ENCODE data around the gene C6orf120. TPM values are rescaled to one million over a fixed set of nuclear protein-coding genes. Genes with fewer than 3 reads are reported as not detected.

Gene C6orf120
- total and polyA plus RNA-seq, 9 of the 15 experiments (the other 6 are each of a cell fraction or from before 2014, with no cell fraction given), result 7.7 to 44.9 (median 34.8) TPM

DNA sequence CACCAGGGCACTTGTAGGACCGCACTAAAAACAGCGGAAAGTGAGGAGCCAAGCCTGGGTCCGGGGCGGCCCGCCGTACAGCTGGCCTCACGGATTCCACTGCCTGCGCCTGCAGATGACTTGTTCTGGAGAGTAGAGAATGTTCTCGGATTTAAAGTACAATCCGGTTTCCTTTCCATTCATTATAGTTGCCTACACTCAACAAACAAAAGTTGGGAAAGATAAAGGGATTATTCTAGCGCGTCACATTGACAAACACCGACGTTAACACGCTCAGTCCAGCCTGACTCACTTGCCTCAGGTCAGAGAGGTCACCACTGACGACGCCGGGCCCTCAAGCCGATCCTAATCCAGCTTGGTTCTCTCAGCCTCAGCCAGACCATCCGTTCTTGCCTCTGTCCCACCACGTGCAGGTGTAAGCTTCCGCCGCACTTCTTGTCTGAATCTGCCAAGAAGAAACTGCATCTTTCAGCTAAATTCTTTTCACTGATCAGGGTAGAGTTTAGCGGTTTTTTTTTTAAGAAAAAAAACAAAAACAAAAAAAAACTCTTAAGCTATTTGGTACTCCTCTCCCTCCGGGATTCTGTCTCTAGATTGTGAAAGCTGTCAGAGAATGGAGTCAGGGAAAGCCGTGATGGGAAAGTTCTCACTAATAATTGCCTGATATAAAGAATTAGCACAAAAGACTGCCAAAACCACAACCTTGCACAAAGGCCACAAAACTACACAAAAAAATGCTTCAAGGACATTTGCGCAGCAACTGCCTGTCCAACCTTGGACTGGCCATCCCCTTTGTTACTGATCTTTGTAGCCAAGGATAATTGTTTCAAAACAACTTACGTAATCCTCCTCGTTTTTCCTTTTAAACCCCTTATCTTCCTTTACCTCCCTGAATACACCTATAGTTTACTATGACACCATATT lies 23.5 kb downstream of the C6orf120 start (continued):
- no peak for TF ChIP-seq ATF1 (CRISPR knock-in tag; IDR thresholded peaks at IDR 0.05)
- TF ChIP-seq ATF1 (tag; IDR thresholded peaks at IDR 0.05), result peak; percentile 89
- no peak for TF ChIP-seq ZNF696 (CRISPR knock-in tag; conservative IDR thresholded peaks at IDR 0.05)
- TF ChIP-seq ZNF165 (CRISPR knock-in tag; IDR thresholded peaks at IDR 0.05; ENCODE audit: borderline replicate concordance), result no peak
- TF ChIP-seq HNRNPLL (IDR thresholded peaks at IDR 0.05; ENCODE audit: low read depth, low read length, poor library complexity, severe bottlenecking), result peak; percentile 49
- TF ChIP-seq ZNF175 (CRISPR knock-in tag; IDR thresholded peaks at IDR 0.05; ENCODE audit: low read depth), result no peak
- TF ChIP-seq, protein P1, sequence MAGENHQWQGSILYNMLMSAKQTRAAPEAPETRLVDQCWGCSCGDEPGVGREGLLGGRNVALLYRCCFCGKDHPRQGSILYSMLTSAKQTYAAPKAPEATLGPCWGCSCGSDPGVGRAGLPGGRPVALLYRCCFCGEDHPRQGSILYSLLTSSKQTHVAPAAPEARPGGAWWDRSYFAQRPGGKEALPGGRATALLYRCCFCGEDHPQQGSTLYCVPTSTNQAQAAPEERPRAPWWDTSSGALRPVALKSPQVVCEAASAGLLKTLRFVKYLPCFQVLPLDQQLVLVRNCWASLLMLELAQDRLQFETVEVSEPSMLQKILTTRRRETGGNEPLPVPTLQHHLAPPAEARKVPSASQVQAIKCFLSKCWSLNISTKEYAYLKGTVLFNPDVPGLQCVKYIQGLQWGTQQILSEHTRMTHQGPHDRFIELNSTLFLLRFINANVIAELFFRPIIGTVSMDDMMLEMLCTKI (IDR thresholded peaks at IDR 0.05; ENCODE audit: partially characterized antibody), result no peak
- no peak for TF ChIP-seq POLR3A (IDR thresholded peaks at IDR 0.05; ENCODE audit: borderline replicate concordance, extremely low read depth, insufficient read depth, insufficient read length)
- TF ChIP-seq NR2C2 (CRISPR knock-in tag; IDR thresholded peaks at IDR 0.05), result no peak; the same call in 1 of the 2 replicates
- peak; percentile 88 for TF ChIP-seq NR2C2 (tag; IDR thresholded peaks at IDR 0.05)
- TF ChIP-seq, protein P2, sequence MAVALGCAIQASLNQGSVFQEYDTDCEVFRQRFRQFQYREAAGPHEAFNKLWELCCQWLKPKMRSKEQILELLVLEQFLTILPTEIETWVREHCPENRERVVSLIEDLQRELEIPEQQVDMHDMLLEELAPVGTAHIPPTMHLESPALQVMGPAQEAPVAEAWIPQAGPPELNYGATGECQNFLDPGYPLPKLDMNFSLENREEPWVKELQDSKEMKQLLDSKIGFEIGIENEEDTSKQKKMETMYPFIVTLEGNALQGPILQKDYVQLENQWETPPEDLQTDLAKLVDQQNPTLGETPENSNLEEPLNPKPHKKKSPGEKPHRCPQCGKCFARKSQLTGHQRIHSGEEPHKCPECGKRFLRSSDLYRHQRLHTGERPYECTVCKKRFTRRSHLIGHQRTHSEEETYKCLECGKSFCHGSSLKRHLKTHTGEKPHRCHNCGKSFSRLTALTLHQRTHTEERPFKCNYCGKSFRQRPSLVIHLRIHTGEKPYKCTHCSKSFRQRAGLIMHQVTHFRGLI (CRISPR knock-in tag; IDR thresholded peaks at IDR 0.05), result no peak
- TF ChIP-seq EP300 (IDR thresholded peaks at IDR 0.05; ENCODE audit: low read length), result peak; percentile 38; the same call in 1 of the 2 replicates
- TF ChIP-seq, protein P3, sequence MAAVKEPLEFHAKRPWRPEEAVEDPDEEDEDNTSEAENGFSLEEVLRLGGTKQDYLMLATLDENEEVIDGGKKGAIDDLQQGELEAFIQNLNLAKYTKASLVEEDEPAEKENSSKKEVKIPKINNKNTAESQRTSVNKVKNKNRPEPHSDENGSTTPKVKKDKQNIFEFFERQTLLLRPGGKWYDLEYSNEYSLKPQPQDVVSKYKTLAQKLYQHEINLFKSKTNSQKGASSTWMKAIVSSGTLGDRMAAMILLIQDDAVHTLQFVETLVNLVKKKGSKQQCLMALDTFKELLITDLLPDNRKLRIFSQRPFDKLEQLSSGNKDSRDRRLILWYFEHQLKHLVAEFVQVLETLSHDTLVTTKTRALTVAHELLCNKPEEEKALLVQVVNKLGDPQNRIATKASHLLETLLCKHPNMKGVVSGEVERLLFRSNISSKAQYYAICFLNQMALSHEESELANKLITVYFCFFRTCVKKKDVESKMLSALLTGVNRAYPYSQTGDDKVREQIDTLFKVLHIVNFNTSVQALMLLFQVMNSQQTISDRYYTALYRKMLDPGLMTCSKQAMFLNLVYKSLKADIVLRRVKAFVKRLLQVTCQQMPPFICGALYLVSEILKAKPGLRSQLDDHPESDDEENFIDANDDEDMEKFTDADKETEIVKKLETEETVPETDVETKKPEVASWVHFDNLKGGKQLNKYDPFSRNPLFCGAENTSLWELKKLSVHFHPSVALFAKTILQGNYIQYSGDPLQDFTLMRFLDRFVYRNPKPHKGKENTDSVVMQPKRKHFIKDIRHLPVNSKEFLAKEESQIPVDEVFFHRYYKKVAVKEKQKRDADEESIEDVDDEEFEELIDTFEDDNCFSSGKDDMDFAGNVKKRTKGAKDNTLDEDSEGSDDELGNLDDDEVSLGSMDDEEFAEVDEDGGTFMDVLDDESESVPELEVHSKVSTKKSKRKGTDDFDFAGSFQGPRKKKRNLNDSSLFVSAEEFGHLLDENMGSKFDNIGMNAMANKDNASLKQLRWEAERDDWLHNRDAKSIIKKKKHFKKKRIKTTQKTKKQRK (IDR thresholded peaks at IDR 0.05; ENCODE audit: borderline replicate concordance, low read depth, low read length), result no peak
- TF ChIP-seq, protein P4, sequence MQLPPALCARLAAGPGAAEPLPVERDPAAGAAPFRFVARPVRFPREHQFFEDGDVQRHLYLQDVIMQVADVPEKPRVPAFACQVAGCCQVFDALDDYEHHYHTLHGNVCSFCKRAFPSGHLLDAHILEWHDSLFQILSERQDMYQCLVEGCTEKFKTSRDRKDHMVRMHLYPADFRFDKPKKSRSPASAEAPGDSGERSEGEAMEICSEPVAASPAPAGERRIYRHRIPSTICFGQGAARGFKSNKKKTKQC (CRISPR knock-in tag; IDR thresholded peaks at IDR 0.05), result no peak
- no peak for TF ChIP-seq MYNN (IDR thresholded peaks at IDR 0.05)
- TF ChIP-seq MYNN (CRISPR knock-in tag; IDR thresholded peaks at IDR 0.05), result no peak
- no peak for TF ChIP-seq SMAD1 (IDR thresholded peaks at IDR 0.05; ENCODE audit: low read depth, low read length, partially characterized antibody)
- no peak for TF ChIP-seq NFYB (IDR thresholded peaks at IDR 0.05; ENCODE audit: extremely low read depth, insufficient read length)
- TF ChIP-seq, protein P5, sequence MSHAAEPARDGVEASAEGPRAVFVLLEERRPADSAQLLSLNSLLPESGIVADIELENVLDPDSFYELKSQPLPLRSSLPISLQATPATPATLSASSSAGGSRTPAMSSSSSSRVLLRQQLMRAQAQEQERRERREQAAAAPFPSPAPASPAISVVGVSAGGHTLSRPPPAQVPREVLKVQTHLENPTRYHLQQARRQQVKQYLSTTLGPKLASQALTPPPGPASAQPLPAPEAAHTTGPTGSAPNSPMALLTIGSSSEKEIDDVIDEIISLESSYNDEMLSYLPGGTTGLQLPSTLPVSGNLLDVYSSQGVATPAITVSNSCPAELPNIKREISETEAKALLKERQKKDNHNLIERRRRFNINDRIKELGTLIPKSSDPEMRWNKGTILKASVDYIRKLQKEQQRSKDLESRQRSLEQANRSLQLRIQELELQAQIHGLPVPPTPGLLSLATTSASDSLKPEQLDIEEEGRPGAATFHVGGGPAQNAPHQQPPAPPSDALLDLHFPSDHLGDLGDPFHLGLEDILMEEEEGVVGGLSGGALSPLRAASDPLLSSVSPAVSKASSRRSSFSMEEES (CRISPR knock-in tag; IDR thresholded peaks at IDR 0.05), result no peak

Measured in K562 (cell line).